GM10266 (cell line): ENCODE results near the gene SYT15.

Source experiments
- DNase-seq: peaks from one replicate; pipeline ENCODE4 v3.0.0; 2012; ENCODE audit errors: extremely low spot score
- CTCF ChIP-seq: IDR thresholded peaks from 2 replicates; pipeline ENCODE4 v1.5.1; 2012; ENCODE audit warnings: mild to moderate bottlenecking, low read depth; ENCODE audit not compliant: control insufficient read depth, insufficient read depth; ENCODE audit errors: missing control alignments

The SYT15 gene

GRCh38 chr10:46538155-46538554 lies 40.8 kb upstream of the SYT15 start:
- DNase-seq: no peak
- no peak for TF ChIP-seq CTCF

GRCh38 chr10:46538717-46539426 lies 40.1 kb upstream of the SYT15 start:
- no peak for DNase-seq
- no peak for TF ChIP-seq CTCF

- no peak for DNase-seq
- no peak for TF ChIP-seq CTCF
These were observed 39.1 kb upstream of the SYT15 start for GRCh38 chr10:46539596-46540411.

- no peak for TF ChIP-seq CTCF
- no peak for DNase-seq
These were observed 38.4 kb upstream of the SYT15 start for GRCh38 chr10:46540412-46541016.

GRCh38 chr10:46541017-46541661 lies 37.8 kb upstream of the SYT15 start:
- DNase-seq: no peak

More at GRCh38 chr10:46541017-46541661, 37.8 kb upstream of the SYT15 start:
- TF ChIP-seq CTCF: no peak
